HG03280 (cell line): ENCODE data around the gene ZNF138.
"Not testable (repeated sequence)": the region's sequence is repeated elsewhere in the genome, so short reads cannot be mapped to it uniquely, and the experiment has no call there.

ENCODE experiments used
- ATAC-seq: cut with Tn5 transposase; IDR thresholded peaks from one replicate; pipeline ENCODE4 v1.9.1; 2021; ENCODE audit warnings: mild to moderate bottlenecking, moderate library complexity; ENCODE audit not compliant: unreplicated experiment

Gene ZNF138

GRCh38 chr7:64838051-64838450, 43.8 kb downstream of the ZNF138 start:
- ATAC-seq: not testable (repeated sequence)

- ATAC-seq: no peak
Measured at GRCh38 chr7:64838691-64839090, 44.5 kb downstream of the ZNF138 start.

- no peak for ATAC-seq
Measured at GRCh38 chr7:64839910-64840309, 45.7 kb downstream of the ZNF138 start.

- no peak for ATAC-seq
Measured at GRCh38 chr7:64849250-64849923, 55.2 kb downstream of the ZNF138 start.

GRCh38 chr7:64849924-64850499, 55.8 kb downstream of the ZNF138 start:
- no peak for ATAC-seq

GRCh38 chr7:64853679-64854078, 59.5 kb downstream of the ZNF138 start:
- no peak for ATAC-seq

- no peak for ATAC-seq
Measured at GRCh38 chr7:64854969-64855368, 60.7 kb downstream of the ZNF138 start.

GRCh38 chr7:64863021-64863420, 68.8 kb downstream of the ZNF138 start:
- ATAC-seq: no peak

GRCh38 chr7:64863530-64863929, 69.3 kb downstream of the ZNF138 start:
- not testable (repeated sequence) for ATAC-seq

GRCh38 chr7:64863969-64864368, 69.7 kb downstream of the ZNF138 start:
- no peak for ATAC-seq

GRCh38 chr7:64867863-64868440, 73.7 kb downstream of the ZNF138 start:
- no peak for ATAC-seq

GRCh38 chr7:64868499-64868898, 74.3 kb downstream of the ZNF138 start:
- ATAC-seq: no peak

- no peak for ATAC-seq
Measured at GRCh38 chr7:64869121-64869725, 75.0 kb downstream of the ZNF138 start.

GRCh38 chr7:64869912-64870562, 75.8 kb downstream of the ZNF138 start:
- no peak for ATAC-seq

- no peak for ATAC-seq
Measured at GRCh38 chr7:64870656-64871055, 76.4 kb downstream of the ZNF138 start.

GRCh38 chr7:64871761-64872160, 77.5 kb downstream of the ZNF138 start:
- ATAC-seq: no peak

- ATAC-seq: no peak
Measured at GRCh38 chr7:64872351-64873154, 78.3 kb downstream of the ZNF138 start.

GRCh38 chr7:64873155-64873500, 78.9 kb downstream of the ZNF138 start:
- ATAC-seq: no peak

GRCh38 chr7:64873517-64873916, 79.3 kb downstream of the ZNF138 start:
- no peak for ATAC-seq

GRCh38 chr7:64874114-64874513, 79.9 kb downstream of the ZNF138 start:
- ATAC-seq: no peak
